ENCODE results near the gene FYB1. TPM values are rescaled to one million over a fixed set of nuclear protein-coding genes. Genes with fewer than 3 reads are reported as not detected.

The FYB1 gene
- total and polyA plus RNA-seq, 2 experiments from 2014 or later = not detected

DNA sequence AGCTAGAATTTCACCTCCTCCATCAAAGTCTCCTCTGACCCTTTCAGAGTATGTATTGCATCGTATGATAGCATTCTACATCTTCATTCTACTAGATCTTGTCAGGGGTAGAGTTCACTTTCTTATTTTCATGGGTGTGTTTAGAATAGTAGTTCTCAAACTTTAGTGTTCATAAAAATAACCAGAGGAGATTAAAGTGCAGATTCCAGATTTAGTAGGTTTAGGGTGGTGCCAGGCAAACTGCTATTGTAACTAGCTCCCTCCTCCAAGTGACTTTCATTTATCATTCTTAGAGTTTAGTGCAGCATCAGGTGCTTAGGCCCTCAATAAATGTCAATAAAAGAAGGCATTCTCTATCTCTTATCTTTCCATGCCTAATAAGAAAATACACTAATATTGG is 7.2 kb upstream of the FYB1 start (continued):
- TF ChIP-seq, protein P1, sequence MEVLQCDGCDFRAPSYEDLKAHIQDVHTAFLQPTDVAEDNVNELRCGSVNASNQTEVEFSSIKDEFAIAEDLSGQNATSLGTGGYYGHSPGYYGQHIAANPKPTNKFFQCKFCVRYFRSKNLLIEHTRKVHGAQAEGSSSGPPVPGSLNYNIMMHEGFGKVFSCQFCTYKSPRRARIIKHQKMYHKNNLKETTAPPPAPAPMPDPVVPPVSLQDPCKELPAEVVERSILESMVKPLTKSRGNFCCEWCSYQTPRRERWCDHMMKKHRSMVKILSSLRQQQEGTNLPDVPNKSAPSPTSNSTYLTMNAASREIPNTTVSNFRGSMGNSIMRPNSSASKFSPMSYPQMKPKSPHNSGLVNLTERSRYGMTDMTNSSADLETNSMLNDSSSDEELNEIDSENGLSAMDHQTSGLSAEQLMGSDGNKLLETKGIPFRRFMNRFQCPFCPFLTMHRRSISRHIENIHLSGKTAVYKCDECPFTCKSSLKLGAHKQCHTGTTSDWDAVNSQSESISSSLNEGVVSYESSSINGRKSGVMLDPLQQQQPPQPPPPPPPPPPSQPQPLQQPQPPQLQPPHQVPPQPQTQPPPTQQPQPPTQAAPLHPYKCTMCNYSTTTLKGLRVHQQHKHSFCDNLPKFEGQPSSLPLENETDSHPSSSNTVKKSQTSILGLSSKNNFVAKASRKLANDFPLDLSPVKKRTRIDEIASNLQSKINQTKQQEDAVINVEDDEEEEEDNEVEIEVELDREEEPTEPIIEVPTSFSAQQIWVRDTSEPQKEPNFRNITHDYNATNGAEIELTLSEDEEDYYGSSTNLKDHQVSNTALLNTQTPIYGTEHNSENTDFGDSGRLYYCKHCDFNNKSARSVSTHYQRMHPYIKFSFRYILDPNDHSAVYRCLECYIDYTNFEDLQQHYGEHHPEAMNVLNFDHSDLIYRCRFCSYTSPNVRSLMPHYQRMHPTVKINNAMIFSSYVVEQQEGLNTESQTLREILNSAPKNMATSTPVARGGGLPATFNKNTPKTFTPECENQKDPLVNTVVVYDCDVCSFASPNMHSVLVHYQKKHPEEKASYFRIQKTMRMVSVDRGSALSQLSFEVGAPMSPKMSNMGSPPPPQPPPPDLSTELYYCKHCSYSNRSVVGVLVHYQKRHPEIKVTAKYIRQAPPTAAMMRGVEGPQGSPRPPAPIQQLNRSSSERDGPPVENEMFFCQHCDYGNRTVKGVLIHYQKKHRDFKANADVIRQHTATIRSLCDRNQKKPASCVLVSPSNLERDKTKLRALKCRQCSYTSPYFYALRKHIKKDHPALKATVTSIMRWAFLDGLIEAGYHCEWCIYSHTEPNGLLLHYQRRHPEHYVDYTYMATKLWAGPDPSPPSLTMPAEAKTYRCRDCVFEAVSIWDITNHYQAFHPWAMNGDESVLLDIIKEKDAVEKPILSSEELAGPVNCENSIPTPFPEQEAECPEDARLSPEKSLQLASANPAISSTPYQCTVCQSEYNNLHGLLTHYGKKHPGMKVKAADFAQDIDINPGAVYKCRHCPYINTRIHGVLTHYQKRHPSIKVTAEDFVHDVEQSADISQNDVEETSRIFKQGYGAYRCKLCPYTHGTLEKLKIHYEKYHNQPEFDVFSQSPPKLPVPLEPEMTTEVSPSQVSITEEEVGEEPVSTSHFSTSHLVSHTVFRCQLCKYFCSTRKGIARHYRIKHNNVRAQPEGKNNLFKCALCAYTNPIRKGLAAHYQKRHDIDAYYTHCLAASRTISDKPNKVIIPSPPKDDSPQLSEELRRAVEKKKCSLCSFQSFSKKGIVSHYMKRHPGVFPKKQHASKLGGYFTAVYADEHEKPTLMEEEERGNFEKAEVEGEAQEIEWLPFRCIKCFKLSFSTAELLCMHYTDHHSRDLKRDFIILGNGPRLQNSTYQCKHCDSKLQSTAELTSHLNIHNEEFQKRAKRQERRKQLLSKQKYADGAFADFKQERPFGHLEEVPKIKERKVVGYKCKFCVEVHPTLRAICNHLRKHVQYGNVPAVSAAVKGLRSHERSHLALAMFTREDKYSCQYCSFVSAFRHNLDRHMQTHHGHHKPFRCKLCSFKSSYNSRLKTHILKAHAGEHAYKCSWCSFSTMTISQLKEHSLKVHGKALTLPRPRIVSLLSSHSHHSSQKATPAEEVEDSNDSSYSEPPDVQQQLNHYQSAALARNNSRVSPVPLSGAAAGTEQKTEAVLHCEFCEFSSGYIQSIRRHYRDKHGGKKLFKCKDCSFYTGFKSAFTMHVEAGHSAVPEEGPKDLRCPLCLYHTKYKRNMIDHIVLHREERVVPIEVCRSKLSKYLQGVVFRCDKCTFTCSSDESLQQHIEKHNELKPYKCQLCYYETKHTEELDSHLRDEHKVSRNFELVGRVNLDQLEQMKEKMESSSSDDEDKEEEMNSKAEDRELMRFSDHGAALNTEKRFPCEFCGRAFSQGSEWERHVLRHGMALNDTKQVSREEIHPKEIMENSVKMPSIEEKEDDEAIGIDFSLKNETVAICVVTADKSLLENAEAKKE (CRISPR knock-in tag; IDR thresholded peaks at IDR 0.05) = no peak
- TF ChIP-seq ZNF331 (CRISPR knock-in tag; IDR thresholded peaks at IDR 0.05; ENCODE audit: low read depth) (no peak), POLR2AphosphoS5 (IDR thresholded peaks at IDR 0.05; ENCODE audit: low read depth) (no peak), ZNF114 (CRISPR knock-in tag; IDR thresholded peaks at IDR 0.05) (no peak), EZH2 (IDR thresholded peaks at IDR 0.05; ENCODE audit: low read depth, unreplicated experiment) (no peak), JUNB (IDR thresholded peaks at IDR 0.05; ENCODE audit: unreplicated experiment) (no peak)

DNA sequence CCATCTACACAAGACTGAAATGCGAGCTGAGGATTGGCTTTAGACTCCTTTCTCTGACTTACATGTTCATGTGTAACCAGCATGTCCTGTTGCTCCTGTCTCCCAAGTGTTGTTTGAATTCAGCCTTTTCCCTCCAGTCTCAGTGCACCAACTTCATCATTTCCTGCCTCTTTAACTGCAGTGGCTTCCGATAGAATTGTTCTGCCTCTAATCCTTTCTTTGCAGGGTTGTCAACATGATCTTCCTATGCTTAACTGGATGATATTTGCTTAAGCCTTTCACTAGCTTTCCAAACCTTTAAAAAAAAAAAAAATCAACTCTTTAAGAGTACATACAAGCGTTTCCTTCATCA is 6.7 kb upstream of the FYB1 start:
- Histone ChIP-seq H3K27ac (ENCODE audit: low read depth) (no peak overlapping the region), H3K79me2 (replicated peaks; ENCODE audit: insufficient read depth) (no peaks in the 10 kb centered on the region), H3K4me3 (no peak overlapping the region), H3K27me3 (ENCODE audit: insufficient read depth) (no peaks in the 10 kb centered on the region), H3F3A (replicated peaks; ENCODE audit: low read depth) (no peaks in the 10 kb centered on the region), H3K9me2 (ENCODE audit: insufficient read depth) (no peaks in the 10 kb centered on the region), H3K4me1 (ENCODE audit: insufficient read depth) (no peaks in the 10 kb centered on the region), H3K36me3 (ENCODE audit: insufficient read depth) (no peaks in the 10 kb centered on the region), H2AFZ (no peak overlapping the region), H4K20me1 (replicated peaks; ENCODE audit: insufficient read depth) (no peaks in the 10 kb centered on the region), H3K4me2 (no peak overlapping the region)
- no peak for DNase-seq (ENCODE audit: low spot score)
- Mint-ChIP-seq H3K27ac (no peak overlapping the region), H3K36me3 (ENCODE audit: low read depth) (no peaks in the 10 kb centered on the region), H3K4me1 (no peaks in the 10 kb centered on the region; the same call in 2 of the 3 replicates), H3K4me3 (no peak overlapping the region), H3K27me3 (ENCODE audit: insufficient read depth, low read depth, poor library complexity) (no peaks in the 10 kb centered on the region), H3K9me3 (no peaks in the 10 kb centered on the region)
- TF ChIP-seq CREB1 (CRISPR knock-in tag; IDR thresholded peaks at IDR 0.05; ENCODE audit: low read depth) (no peak), EZH2 (IDR thresholded peaks at IDR 0.05; ENCODE audit: low read depth, unreplicated experiment) (no peak)
- no peak for ATAC-seq

All from GM23338 (cell line).